Measurements from ENCODE around the gene TRANK1.

TRANK1 gene

GRCh38 chr3:36796881-36797280, 148.0 kb downstream of the TRANK1 start:
- TF ChIP-seq CTCF (IDR thresholded peaks at IDR 0.05; ENCODE audit: low read length, missing control alignments), result no peak
- peak; percentile 50 for DNase-seq (ENCODE audit: low read depth)
- H3K4me3 ChIP-seq (replicated peaks; ENCODE audit: low read depth, low read length), result no peak overlapping the region

- no peak overlapping the region for H3K4me3 ChIP-seq (replicated peaks; ENCODE audit: low read depth, low read length)
- no peak for DNase-seq (ENCODE audit: low read depth)
- TF ChIP-seq CTCF (IDR thresholded peaks at IDR 0.05; ENCODE audit: low read length, missing control alignments), result no peak
These were observed 148.7 kb downstream of the TRANK1 start for GRCh38 chr3:36796161-36796560.

GRCh38 chr3:36795622-36796021, 149.2 kb downstream of the TRANK1 start:
- no peak overlapping the region for H3K4me3 ChIP-seq (replicated peaks; ENCODE audit: low read depth, low read length)
- no peak for DNase-seq (ENCODE audit: low read depth)
- TF ChIP-seq CTCF (IDR thresholded peaks at IDR 0.05; ENCODE audit: low read length, missing control alignments), result no peak

- H3K4me3 ChIP-seq (replicated peaks; ENCODE audit: low read depth, low read length), result no peak overlapping the region
- peak; percentile 47 for DNase-seq (ENCODE audit: low read depth)
- peak; percentile 64 for TF ChIP-seq CTCF (IDR thresholded peaks at IDR 0.05; ENCODE audit: low read length, missing control alignments)
These were observed 152.5 kb downstream of the TRANK1 start for GRCh38 chr3:36792342-36792741.

GRCh38 chr3:36790765-36791164, 154.1 kb downstream of the TRANK1 start:
- no peak overlapping the region for H3K4me3 ChIP-seq (replicated peaks; ENCODE audit: low read depth, low read length)
- no peak for TF ChIP-seq CTCF (IDR thresholded peaks at IDR 0.05; ENCODE audit: low read length, missing control alignments)
- no peak for DNase-seq (ENCODE audit: low read depth)

GRCh38 chr3:36786921-36787890, 157.6 kb downstream of the TRANK1 start:
- no peak for DNase-seq (ENCODE audit: low read depth)
- H3K4me3 ChIP-seq (replicated peaks; ENCODE audit: low read depth, low read length), result no peak overlapping the region
- no peak for TF ChIP-seq CTCF (IDR thresholded peaks at IDR 0.05; ENCODE audit: low read length, missing control alignments)
